22Rv1 (cell line): Measurements from ENCODE around the gene NBEAL1.

Source experiments
- ZFX ChIP-seq: fragments of 450-650 bp; IDR thresholded peaks from 2 replicates; pipeline ENCODE4 v1.6.1; 2017; ENCODE audit warnings: antibody characterized with exemption, borderline replicate concordance
- TF ChIP-seq, protein P1 (sequence below): fragments of 450-650 bp; IDR thresholded peaks from 2 replicates; pipeline ENCODE4 v1.5.1; 2017; ENCODE audit warnings: mild to moderate bottlenecking

DNA sequence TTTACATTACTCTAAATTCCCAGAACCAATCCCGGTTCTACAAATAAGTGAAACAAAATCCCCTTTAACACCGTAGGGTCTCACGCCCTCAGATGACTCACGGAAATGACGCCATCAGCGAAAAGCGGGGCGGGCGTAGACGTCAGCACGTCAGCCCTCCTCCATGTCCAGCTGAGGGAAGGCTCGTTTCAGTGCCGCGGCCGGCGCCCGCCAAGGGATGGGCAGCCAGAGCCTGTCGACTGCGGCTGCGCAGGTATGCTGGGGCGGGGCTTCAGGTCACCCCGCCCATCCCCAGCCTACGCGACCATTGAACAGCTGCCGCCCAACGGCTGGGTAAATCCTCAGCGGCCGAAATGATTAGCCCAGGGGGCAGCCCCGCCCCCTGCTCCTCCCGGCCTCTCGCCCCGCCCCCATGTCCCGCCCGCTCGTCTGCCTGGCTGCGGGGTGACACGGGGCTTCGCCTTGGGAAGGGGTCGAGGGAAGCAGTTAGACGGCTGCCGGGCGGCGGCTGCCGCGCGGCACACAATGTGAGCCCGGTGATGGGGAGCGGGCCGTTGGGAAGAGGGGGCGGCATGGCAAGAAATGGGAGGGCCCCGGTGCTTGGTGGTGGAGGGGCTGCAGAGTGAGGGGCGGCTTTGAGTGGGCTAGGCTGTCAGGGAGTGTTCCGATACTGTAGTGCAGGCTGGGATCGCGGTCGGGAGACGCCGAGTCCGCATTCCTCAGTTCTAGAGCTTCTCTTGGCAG lies at the start of gene NBEAL1:
- TF ChIP-seq, protein P1, sequence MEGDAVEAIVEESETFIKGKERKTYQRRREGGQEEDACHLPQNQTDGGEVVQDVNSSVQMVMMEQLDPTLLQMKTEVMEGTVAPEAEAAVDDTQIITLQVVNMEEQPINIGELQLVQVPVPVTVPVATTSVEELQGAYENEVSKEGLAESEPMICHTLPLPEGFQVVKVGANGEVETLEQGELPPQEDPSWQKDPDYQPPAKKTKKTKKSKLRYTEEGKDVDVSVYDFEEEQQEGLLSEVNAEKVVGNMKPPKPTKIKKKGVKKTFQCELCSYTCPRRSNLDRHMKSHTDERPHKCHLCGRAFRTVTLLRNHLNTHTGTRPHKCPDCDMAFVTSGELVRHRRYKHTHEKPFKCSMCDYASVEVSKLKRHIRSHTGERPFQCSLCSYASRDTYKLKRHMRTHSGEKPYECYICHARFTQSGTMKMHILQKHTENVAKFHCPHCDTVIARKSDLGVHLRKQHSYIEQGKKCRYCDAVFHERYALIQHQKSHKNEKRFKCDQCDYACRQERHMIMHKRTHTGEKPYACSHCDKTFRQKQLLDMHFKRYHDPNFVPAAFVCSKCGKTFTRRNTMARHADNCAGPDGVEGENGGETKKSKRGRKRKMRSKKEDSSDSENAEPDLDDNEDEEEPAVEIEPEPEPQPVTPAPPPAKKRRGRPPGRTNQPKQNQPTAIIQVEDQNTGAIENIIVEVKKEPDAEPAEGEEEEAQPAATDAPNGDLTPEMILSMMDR: no peak
- no peak for TF ChIP-seq ZFX
